ENCODE results near the gene MGAT4C. TPM values are rescaled to one million over a fixed set of nuclear protein-coding genes. Genes with fewer than 3 reads are reported as not detected.

MGAT4C gene
- total RNA-seq, 6 donors from 2014 or later = under 0.01 to 0.43 (median 0.20) TPM; not detected in 1

GRCh38 chr12:86261142-86261541 lies 5.0 kb upstream of the MGAT4C start:
- TF ChIP-seq POLR2AphosphoS5 (IDR thresholded peaks at IDR 0.05) = no peak
- no peak for TF ChIP-seq POLR2A (IDR thresholded peaks at IDR 0.05)
- no peak for TF ChIP-seq EP300 (IDR thresholded peaks at IDR 0.05)
- TF ChIP-seq CTCF (IDR thresholded peaks at IDR 0.05) = no peak
- Histone ChIP-seq H3K36me3 (no peaks in the 10 kb centered on the region), H3K9me3 (no peaks in the 10 kb centered on the region), H3K4me1 (no peaks in the 10 kb centered on the region), H3K4me3 (no peak overlapping the region), H3K27ac (no peak overlapping the region), H3K27me3 (no peaks in the 10 kb centered on the region)
- 74 to 77% methylated on average over 1 of the region's 1 CpG for WGBS, 2 donors
- DNase-seq (no peak), ATAC-seq (ENCODE audit: low FRiP score in 2 of 2) (no peak)

GRCh38 chr12:86260183-86260582 lies 4.0 kb upstream of the MGAT4C start:
- no peak for DNase-seq
- H3K9me3 ChIP-seq = no peaks in the 10 kb centered on the region
- no peak overlapping the region for H3K27ac ChIP-seq
- no peaks in the 10 kb centered on the region for H3K27me3 ChIP-seq
- no peak overlapping the region for H3K4me3 ChIP-seq
- no peaks in the 10 kb centered on the region for H3K4me1 ChIP-seq
- whole genome bisulfite sequencing, 2 donors = 66 to 82% methylated on average over 2 of the region's 2 CpGs
- no peak for TF ChIP-seq CTCF (IDR thresholded peaks at IDR 0.05)
- TF ChIP-seq POLR2A (IDR thresholded peaks at IDR 0.05) = no peak
- no peak for TF ChIP-seq POLR2AphosphoS5 (IDR thresholded peaks at IDR 0.05)
- no peak for TF ChIP-seq EP300 (IDR thresholded peaks at IDR 0.05)
- H3K36me3 ChIP-seq = no peaks in the 10 kb centered on the region
- no peak for ATAC-seq (ENCODE audit: low FRiP score in 2 of 2)

GRCh38 chr12:86257134-86257533 lies 943 bp upstream of the MGAT4C start:
- Histone ChIP-seq H3K27me3 (no peaks in the 10 kb centered on the region), H3K4me3 (no peak overlapping the region), H3K4me1 (no peaks in the 10 kb centered on the region), H3K36me3 (no peaks in the 10 kb centered on the region), H3K9me3 (no peaks in the 10 kb centered on the region), H3K27ac (no peak overlapping the region)
- 71 to 87% methylated on average over 2 of the region's 2 CpGs for WGBS, 2 donors
- TF ChIP-seq CTCF (IDR thresholded peaks at IDR 0.05) (no peak), POLR2AphosphoS5 (IDR thresholded peaks at IDR 0.05) (no peak), EP300 (IDR thresholded peaks at IDR 0.05) (no peak), POLR2A (IDR thresholded peaks at IDR 0.05) (no peak)
- DNase-seq = no peak
- ATAC-seq (ENCODE audit: low FRiP score in 2 of 2) = no peak

DNA sequence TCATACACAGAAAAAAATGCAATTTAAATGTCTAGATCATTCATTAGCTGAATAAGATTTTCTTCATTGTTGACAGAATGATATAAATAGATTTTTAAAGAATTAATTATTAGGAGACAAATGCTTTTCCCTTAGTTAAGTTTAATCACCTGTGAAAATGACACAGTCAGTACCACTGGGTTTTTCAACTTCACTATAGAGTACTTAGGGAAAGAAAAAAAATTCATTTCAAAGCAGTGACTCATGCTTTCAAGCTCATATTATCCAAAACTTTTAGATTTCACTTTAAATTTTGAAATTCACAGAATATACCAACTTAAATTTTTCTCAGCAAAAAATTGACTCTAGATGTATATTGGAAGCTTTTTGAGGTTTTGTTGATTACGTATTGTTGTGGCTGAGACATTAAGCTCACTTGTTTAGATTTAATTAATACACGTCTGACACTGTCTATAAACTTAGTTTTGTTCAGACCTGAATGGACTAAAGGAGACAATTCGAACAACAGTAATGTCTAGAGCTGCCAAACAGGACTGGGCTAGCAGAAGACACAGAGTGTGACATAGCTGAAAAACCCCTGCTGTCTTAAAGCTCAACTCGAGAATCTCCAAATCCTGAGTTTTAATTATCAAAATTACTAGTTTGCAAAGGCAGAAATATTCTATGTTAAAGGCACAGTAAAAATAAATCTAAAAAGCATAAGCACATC lies 1.6 kb downstream of the MGAT4C start:
- H3K4me3 ChIP-seq = no peak overlapping the region
- H3K9me3 ChIP-seq = no peaks in the 10 kb centered on the region
- TF ChIP-seq POLR2A (IDR thresholded peaks at IDR 0.05) = no peak
- TF ChIP-seq POLR2AphosphoS5 (IDR thresholded peaks at IDR 0.05) = no peak
- TF ChIP-seq EP300 (IDR thresholded peaks at IDR 0.05) = no peak
- no peak for TF ChIP-seq CTCF (IDR thresholded peaks at IDR 0.05)
- no peaks in the 10 kb centered on the region for H3K4me1 ChIP-seq
- no peaks in the 10 kb centered on the region for H3K27me3 ChIP-seq
- H3K36me3 ChIP-seq = no peaks in the 10 kb centered on the region
- DNase-seq (no peak), ATAC-seq (ENCODE audit: low FRiP score in 2 of 2) (no peak)
- 59 to 66% methylated on average over 4 of the region's 4 CpGs for WGBS, 2 donors
- H3K27ac ChIP-seq = no peak overlapping the region

- DNase-seq = peak in 1 of 2 donors; percentile 21
Observed at GRCh38 chr12:86249851-86250250, 6.3 kb downstream of the MGAT4C start.

More at GRCh38 chr12:86249851-86250250, 6.3 kb downstream of the MGAT4C start:
- Histone ChIP-seq H3K27ac (no peak overlapping the region), H3K36me3 (no peaks in the 10 kb centered on the region), H3K9me3 (no peaks in the 10 kb centered on the region), H3K27me3 (no peaks in the 10 kb centered on the region), H3K4me1 (no peaks in the 10 kb centered on the region), H3K4me3 (no peak overlapping the region)
- no peak for TF ChIP-seq POLR2A (IDR thresholded peaks at IDR 0.05)
- no peak for TF ChIP-seq CTCF (IDR thresholded peaks at IDR 0.05)
- no peak for TF ChIP-seq EP300 (IDR thresholded peaks at IDR 0.05)
- TF ChIP-seq POLR2AphosphoS5 (IDR thresholded peaks at IDR 0.05) = no peak
- ATAC-seq (ENCODE audit: low FRiP score in 2 of 2) = no peak

Measured in upper lobe of left lung (tissue), 6 donors.